NCI-H82 (cell line): ENCODE results near the gene NRXN3.

Experiments
- DNase-seq: peaks from one replicate; lab custom pipeline; 2025; lab: John Stamatoyannopoulos, UW

NRXN3 gene

DNA sequence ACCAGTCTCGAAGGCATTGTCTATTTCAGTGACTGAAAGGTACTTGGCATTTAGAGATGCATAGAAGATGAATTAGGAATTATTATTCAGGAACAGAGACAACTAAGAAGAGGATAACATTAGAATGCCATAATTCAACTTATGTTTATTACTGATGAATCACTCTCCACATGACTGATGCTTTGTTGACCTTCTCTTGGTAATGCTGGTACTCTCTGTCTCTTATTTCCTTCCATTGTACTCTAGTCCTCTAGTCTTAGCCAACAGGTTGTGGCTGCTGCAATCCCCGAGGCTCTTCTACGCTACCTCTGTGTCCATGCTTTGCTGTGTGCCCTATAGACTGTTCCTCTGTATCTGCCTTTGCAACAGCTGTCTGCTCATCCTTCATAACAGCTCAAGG is 652.9 kb downstream of the NRXN3 start:
- no peak for DNase-seq

DNA sequence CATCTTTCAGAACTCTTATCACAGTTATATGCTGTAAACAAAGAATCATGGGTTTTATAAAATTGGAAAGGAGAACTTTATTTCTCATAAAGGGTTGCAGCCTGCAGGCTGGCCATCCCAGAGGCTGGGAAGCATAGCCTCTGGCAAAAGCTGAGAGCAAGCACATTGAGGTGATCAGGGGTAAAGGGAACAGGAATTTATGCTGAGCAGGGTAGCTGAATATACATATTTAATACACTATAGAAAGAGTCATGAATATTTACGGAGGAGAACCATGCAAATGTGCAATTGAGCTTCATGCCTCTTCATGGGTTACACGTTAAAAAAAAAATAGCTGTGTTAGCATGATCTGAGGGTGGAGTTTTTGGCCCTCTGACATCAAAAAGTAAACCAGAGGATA is 653.3 kb downstream of the NRXN3 start:
- no peak for DNase-seq

DNA sequence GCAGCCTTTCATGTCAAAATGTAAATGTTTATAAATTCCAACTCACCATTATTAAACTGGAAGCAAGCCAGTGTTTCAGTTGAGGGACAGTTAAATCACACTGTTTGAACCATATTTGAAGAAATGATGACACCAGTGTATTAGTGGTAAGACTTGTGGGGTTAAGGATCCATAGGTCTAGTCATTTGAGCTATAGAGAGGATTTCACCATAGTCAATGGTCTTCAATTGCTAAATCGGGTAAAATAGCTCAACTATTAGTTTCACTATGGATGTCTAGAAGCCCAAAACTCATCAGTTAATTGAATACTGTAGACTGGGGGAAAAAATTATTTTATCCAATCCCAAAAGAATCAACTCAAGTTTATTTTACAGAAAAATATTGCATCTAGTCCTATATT is 659.1 kb downstream of the NRXN3 start:
- no peak for DNase-seq

DNA sequence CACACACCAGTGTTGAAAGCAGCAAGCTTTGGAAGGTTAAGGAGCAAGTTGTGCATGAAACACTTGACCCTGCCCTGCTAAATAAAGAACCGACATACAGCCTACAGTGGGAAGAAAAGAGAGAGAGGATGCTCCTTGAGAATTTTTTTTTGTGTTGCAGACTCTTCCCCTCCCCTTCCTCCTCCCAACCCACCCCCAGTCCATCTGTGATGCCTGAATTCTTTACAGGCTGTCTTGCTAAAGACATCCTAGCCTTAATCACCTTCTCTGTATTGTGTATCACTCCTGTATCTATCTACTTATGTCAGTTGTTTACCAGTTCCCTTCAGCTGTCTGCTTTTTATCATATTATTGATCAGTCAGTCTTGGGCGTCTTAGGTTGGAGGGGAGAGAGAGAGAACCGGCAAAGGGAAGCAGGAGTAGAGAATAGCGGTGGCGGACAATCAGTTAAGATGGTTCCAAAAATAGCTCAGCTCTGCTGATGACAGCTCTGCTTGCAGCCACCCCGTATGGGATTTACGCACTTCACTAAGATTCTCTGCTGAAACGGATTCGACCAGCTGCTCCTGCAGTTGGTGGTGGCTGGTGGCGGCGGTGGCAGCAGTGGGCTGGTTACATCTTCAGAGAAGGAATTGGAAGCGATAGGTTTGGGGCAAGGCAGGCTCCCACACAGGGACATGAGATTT is 664.7 kb downstream of the NRXN3 start:
- DNase-seq, result peak; percentile 91

DNA sequence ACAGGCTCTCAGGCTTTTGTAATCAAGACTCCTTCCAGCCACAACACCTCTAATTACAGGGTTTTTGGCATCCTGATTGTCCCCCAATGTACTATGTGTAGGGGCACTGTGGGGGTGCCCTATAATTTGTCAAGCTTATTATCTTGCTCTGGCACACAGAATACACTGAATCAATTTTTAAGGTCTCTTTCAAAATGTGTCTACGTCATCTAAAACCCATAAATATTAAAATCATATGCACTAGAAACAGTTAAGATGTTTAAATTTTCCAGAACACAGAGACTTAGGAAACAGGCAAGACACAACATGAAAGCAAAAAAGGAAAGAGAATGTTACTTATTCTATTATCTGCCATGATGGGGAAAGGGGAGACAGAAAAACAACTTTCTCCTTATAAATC is 665.7 kb downstream of the NRXN3 start:
- DNase-seq, result no peak

DNA sequence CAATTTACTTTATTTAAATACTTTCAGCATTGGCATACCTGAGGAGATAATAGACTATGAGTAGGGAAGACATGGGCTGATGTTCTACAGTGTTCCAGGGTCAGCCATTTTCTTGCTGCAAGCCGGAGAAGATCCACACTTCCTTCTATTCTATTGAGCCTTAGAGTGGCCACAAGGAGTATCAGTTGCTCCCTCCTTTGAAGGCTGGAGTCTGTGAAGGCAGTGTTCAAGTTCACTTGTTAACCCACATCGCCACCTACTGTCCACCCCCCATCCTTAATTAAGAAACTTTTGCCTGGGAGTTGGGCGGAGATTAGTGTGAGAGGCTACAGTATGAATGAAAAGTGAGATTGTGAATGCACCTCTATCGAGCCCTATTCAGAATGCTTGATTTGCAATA is 666.6 kb downstream of the NRXN3 start:
- peak; percentile 96 for DNase-seq

DNA sequence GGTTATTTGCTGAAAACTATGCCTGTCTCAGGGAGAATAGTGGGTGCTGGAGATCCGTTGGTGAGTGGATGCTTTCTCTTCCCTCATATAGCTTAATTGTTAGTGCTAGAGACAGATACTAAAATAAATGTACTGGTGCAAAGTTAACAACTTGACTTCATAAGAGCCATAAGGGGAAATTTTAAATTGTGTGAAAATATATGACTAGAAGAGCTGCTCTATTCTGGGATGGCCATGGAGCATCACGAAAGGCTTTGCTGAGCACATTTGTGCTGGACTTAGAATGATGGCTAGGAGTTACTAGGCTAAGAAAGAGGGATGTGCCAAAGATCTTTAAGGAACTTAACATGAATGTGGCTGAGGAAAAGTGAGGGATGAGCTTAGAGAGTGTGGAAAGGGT is 668.8 kb downstream of the NRXN3 start:
- DNase-seq, result no peak

DNA sequence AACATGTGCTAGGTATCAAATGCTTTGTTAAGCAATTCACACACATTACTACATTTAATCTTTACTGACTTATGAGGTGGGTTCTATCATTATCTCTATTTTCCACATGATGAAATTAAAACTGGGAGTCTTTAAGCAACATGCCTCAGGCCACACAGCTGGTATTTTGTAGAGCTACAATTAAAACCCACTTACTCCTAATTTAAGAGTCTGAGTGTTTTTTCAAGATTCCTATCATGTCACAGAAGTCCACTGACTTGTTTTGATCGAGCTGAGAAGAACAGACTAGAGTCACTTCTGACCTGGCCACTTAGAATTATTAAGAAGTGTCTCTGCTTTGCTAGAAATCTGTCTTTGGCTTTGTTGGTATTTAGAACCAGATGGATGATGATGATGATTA is 670.7 kb downstream of the NRXN3 start:
- DNase-seq, result no peak

DNA sequence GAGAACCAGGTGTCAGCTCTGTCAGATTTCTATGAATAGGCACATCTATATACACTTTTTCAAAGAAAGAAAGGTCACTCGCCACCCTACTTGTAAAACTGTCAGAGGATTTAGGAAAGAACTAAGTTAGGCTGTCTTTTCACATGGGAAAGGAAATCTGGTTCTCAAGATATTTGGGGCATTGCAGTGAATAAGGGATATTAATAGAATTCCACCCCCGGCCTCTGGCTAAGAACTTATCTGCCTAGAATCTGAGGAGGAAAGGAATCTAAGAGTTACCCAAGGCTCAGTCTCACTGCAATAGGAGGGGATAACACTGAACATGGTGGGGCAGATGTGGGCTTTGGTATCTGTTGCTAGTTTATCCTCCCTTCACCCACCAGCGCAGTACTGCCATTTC is 677.6 kb downstream of the NRXN3 start:
- DNase-seq, result no peak

DNA sequence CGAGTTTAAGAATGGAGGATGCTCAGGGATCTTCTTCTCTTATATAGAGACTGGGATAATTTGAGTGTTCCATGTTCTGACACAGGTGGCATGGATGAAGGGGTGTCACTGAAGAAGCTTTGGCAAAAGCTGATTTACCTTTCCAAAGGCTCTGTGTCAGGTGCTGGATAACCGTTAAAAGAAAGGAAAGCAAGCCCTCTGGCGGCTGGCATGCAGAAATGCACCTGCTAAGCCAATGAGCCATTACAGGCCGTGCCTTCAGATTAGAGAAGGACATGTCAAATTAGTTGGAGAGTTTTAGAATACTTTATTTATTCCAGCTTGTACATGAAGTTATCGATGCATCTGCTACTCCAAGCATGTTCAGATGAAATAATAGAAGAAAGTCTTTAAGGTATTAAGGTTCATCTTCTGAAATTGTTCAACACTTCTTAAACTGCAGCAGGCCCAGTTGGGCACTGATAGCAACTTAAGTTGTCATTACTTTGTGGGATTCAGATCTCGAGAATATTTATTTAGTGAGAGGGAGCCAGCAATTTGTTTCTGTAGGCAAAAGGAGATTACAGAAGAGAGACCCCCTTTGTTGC is 678.2 kb downstream of the NRXN3 start:
- peak; percentile 73 for DNase-seq

DNA sequence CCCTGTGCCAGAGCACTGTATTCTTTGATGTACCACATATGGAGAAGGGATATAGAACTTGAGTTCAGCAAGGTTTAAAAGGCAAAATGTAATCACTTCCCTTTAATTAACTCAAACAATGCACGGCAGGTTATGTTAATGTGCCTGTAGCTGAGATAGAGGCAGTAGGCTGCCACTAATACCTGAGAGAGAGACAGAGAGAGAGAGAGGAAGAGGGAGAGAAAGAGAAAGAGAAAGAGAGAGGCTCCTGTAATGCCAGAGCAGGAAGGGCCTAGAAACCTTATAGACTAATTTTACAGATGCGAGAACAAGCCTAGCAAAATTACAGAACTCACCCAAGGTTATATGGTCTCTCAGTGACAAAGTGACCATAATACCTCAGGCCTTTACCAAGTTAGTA is 679.8 kb downstream of the NRXN3 start:
- no peak for DNase-seq

DNA sequence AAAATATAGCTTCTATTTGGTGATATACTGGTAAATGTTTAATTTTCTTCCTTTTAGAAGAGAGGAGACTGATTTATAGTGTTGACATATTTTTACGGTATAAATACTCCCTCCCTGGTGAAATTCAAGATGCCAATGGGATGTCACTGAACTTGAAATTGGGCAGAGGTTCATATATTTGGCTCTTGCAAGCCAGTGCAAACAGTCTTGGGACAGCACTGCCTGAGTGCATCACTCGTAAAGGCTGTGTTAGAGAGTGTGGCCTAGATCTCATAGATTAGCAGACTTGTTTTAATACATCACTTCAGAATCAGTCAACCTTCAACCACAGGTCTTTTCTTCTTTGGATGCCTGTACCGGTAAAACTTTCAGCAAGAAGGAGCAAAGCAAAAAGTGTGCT is 681.0 kb downstream of the NRXN3 start:
- no peak for DNase-seq

DNA sequence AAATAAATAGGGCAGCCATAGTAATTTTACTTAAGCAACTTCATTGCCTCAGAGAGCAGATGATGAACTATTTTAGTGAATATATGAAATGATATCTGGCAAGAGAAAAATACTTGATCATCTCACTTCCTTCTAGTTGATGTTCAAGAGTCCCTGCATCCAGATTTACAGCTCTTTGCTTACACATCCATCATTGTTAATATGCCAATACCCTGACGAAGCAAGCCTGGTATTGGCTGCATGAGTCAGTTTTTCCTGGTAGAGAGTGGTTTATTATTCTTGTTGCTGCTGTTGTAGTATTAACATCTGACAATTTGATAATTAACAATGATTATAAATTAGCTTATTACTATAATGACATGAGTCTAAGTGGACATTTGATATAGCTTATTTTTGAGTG is 681.9 kb downstream of the NRXN3 start:
- no peak for DNase-seq

DNA sequence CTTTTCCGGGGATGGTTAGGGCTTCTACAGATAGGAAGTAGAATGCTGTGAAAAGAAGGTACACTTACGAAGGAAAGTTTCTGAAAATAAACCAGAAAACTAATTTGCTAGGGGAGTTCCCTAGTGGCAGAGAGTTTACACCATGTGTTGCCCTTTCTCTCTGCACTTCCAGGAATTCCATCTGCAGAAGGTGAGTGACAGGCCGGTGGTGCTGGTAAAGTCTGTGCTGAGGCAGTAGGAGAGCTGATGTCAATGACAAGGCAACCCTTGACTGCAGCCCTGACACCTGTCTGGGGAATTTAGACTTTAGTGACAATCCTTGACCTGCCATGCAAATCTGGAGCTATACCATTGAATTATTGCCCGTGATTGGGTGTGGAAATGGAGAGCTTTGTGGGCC is 687.8 kb downstream of the NRXN3 start:
- no peak for DNase-seq

DNA sequence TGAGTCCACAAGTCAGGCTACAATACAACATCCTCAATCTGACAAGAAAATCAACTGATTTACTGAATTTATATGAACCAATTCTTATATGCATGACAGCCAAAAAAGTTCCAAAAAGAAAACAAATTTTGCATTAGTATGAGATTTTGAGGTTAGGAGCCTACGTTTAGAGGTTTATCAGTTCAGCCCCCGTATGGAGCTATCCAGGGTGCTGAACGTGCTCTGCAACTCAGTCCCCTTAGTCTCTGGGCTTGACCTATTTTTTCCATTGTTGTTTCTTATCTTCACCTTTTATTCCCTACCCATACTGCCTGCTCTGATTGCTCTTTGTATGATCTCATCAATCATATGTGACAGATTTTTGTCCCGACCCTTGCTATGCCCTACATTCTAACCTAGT is 693.0 kb downstream of the NRXN3 start:
- DNase-seq, result no peak

DNA sequence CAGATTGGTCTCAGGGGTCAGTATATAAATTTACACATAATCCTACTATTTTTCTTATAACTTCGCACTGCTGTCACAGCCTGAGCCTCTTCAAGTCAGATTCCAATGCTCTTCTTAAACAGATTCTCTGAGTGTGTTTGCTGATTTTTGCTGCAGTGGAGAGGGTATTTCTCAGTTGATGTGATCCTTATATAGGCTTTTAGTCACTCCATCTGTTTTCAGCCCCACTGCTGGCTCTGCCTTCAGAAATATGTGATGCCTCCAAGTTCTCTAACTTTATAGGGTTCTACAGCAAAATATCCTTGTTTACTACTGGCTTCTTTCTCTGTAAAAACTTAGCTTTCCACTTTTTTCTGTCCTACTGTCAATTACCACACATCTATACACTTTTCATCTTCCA is 702.7 kb downstream of the NRXN3 start:
- DNase-seq, result no peak

DNA sequence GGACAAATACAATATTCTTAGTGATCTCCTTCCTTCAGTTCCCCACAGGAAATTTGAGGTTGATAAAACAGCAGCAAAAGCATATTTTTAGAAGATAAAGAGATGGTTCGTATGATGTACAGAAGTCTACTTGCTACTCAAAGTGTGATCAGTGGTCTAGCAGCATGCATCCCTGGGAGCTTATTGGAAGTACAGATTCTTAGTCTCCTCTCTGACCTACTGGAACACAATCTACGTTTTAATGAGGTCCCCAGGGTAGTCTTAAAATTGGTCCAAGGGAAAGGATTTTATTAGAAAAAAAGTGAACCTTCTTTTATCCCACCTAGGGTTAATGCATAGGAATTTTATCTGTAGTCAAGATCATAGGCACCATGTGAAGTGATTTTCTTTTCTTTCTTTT is 703.4 kb downstream of the NRXN3 start:
- no peak for DNase-seq

DNA sequence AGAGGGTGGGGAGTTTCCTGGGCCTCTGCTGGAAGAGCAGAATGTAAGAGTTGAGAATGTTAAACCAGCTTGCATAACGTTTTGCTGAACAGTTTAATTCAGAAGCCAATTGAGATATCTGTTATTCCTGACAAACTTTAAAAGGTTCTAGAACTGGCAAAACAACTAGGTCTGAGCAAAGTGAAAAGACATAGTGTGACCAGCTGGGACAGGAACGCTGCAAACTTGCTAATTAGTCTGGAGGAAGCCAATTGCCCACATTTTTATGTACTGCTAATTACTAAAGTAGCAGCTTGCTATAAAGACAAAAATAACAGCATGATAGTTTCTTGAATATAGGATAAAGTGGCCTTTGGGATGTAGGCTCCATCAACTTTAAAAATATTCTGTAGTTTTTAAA is 704.9 kb downstream of the NRXN3 start:
- DNase-seq, result no peak

DNA sequence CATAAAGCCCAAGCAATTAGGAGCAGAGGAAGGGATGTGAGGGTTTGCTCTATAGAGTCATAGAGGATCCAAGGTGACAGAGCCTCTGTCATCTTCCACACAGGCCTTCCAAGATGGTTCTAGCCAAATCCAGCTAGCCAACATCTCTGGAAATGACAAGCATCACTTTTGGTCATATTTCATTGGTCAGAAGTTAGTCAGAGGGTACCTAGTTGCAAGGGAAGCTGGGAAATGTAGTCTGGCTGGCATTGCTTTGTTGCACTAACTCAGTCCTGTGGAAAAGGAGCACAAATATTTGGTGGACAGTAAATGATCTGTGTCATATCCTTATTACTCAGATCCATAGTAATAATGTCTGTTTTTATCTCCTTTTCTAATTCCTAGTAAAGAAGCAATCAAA is 715.7 kb downstream of the NRXN3 start:
- no peak for DNase-seq

DNA sequence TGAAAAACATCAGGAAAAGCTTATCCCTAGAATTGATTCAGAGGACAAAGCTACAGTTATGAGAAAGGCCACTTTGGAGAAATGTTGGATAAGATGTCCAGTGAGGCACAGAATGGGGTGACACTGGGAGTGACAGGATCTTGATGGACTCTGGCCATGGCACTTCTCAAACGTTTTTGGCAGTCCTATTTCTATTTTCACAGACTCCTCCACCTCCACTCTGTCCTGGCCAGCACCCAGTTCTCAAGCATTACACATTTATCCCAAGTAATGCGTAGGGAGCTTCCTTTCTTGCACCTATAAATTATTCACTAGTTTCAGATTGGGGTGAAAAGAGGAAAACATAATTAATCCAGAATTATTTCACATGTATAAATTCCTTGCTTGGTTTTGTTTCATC is 727.3 kb downstream of the NRXN3 start:
- DNase-seq, result no peak

DNA sequence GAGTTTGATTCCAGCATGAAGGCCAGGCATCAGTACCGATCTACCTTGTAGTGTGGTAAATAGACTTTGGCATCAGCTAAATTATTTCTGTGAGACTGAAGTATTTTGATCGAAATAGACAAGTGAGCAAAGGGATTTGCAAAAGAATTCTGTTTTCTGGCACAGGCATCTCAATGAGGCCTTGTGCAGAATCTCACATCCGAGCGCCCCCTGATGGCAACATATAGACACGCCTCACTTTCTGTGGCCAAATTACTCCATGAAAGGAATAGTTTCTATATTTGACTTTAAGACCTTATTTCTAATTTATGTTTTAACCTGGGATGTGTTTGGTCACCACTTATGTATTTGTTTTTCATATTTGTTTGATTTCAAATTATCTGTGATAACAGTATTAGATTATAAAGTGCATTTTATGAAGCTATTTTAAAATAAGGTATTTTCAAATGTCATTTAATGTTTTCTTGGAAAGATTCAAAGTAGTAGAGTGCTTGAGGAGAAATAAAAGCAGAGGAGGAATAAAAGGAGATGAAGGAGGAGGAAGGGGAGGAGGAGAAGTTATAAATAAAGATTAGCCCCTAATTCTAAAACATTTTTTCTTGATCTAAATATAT is 731.9 kb downstream of the NRXN3 start:
- DNase-seq, result peak; percentile 65

DNA sequence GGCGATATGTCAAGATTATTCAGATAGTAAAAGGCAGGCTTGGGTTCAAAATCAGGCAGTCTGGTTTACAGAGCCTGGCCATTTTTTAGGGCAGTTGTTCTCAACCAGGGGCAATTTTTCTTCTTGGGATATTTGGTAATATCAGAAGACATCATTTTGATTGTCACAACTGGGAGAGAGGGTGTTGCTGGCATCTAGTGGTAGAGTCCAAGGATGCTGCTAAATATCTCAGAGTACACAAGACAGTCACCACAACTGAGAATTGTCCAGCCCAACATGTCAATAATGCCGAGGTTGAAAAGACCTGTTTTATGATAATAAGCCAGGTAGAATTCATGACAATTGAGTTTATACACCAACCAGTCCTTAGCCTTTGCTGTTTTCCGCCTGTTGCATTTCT is 733.9 kb downstream of the NRXN3 start:
- no peak for DNase-seq

DNA sequence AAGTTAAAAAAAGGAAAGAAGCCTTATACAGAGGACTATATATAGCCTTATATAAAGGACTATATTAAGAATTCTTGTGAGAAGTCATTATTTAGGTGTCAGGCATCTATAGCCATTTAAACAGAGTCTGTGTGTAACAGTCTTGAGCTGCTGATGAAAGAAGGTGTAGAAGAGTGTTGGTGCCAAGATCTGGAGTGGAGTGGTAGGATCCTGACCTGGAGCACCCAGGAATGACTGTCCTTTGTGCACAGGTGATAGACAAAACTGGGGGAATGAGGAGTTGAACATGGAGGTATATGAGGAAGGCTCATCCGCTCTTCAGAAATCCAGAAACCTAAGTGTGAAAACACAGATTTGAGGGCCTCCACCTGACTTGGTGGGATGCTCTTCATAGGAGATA is 747.3 kb downstream of the NRXN3 start:
- DNase-seq, result no peak

DNA sequence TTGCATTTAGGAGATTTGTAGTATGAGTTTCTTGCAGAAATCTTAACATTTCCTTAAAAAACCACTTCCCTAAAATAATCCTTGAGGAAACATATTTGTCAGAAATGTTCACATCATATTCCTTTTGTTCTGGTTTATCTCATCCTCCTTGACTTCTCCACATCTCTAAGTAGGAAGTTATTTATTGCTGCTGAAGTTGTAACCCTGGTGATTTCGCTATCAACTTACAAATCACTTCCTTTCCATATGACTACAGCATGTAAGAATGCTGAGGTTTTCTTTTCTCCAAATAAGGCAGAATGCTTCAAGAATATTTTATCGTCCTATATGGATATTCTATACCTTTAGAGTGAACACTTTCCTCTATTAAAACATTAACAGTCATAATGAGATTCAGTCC is 751.7 kb downstream of the NRXN3 start:
- DNase-seq, result no peak
